ENCODE data around the gene HINFP. TPM values are rescaled to one million over a fixed set of nuclear protein-coding genes. Genes with fewer than 3 reads are reported as not detected.
"Not testable (repeated sequence)": the region's sequence is repeated elsewhere in the genome, so short reads cannot be mapped to it uniquely, and the experiment has no call there.

The HINFP gene
- total RNA-seq, 2 donors from 2014 or later, result 13.4 to 34.7 TPM

GRCh38 chr11:119100246-119100970, 21.0 kb upstream of the HINFP start:
- no peaks in the 10 kb centered on the region for H3K9me3 ChIP-seq
- ATAC-seq (ENCODE audit: insufficient number of reproducible peaks, low FRiP score, low read depth) (no peak), DNase-seq (ENCODE audit: low spot score) (no peak)
- peaks cover 19 to 32% of the 10 kb centered on the region in 2 donors for H3K4me1 ChIP-seq (ENCODE audit: control insufficient read depth in 1 of 2, low read depth in 2 of 2)
- H3K4me3 ChIP-seq, result peak overlapping the region; percentile 89
- H3K27ac ChIP-seq, result no peak overlapping the region
- TF ChIP-seq CTCF (IDR thresholded peaks at IDR 0.05), result no peak
- no peaks in the 10 kb centered on the region for H3K27me3 ChIP-seq (replicated peaks; ENCODE audit: insufficient read depth)
- peaks cover 18% of the 10 kb centered on the region for H3K36me3 ChIP-seq

GRCh38 chr11:119100994-119101758, 20.2 kb upstream of the HINFP start:
- no peak for TF ChIP-seq CTCF (IDR thresholded peaks at IDR 0.05)
- Histone ChIP-seq H3K4me1 (ENCODE audit: control insufficient read depth in 1 of 2, low read depth in 2 of 2) (peaks cover 18 to 31% of the 10 kb centered on the region in 2 donors), H3K4me3 (peak overlapping the region; percentile 89), H3K9me3 (no peaks in the 10 kb centered on the region), H3K27ac (peak overlapping the region; percentile 93 to 95), H3K36me3 (peaks cover 18% of the 10 kb centered on the region), H3K27me3 (replicated peaks; ENCODE audit: insufficient read depth) (no peaks in the 10 kb centered on the region)
- peak; percentile 4 for ATAC-seq (ENCODE audit: insufficient number of reproducible peaks, low FRiP score, low read depth)
- DNase-seq (ENCODE audit: low spot score), result no peak

- ATAC-seq (ENCODE audit: insufficient number of reproducible peaks, low FRiP score, low read depth) (peak; percentile 95), DNase-seq (ENCODE audit: low spot score) (peak; percentile 86)
Observed at GRCh38 chr11:119101759-119102423, 19.5 kb upstream of the HINFP start, which contains the start of gene DPAGT1. Gene DPAGT1, minus strand, starts transcription at chr11:119101853. Its CDS starts 198 bp downstream, at chr11:119101655.

GRCh38 chr11:119103161-119103664, 18.2 kb upstream of the HINFP start:
- not testable (repeated sequence) for H3K27me3 ChIP-seq (replicated peaks; ENCODE audit: insufficient read depth); DNase-seq (ENCODE audit: low spot score); H3K36me3 ChIP-seq; ATAC-seq (ENCODE audit: insufficient number of reproducible peaks, low FRiP score, low read depth); H3K9me3 ChIP-seq
- Histone ChIP-seq H3K4me3 (peak overlapping the region; percentile 89), H3K4me1 (ENCODE audit: control insufficient read depth in 1 of 2, low read depth in 2 of 2) (peaks cover 19 to 43% of the 10 kb centered on the region in 2 donors), H3K27ac (peak overlapping the region; percentile 93 to 95)

More at GRCh38 chr11:119101759-119102423, 19.5 kb upstream of the HINFP start, which contains the start of gene DPAGT1:
- TF ChIP-seq CTCF (IDR thresholded peaks at IDR 0.05), result no peak
- H3K27ac ChIP-seq, result peak within 1 kb of the TSS; percentile 93 to 95
- no peaks in the 10 kb centered on the region for H3K27me3 ChIP-seq (replicated peaks; ENCODE audit: insufficient read depth)
- no peaks in the 10 kb centered on the region for H3K9me3 ChIP-seq
- peaks cover 19 to 38% of the 10 kb centered on the region in 2 donors for H3K4me1 ChIP-seq (ENCODE audit: control insufficient read depth in 1 of 2, low read depth in 2 of 2)
- peaks cover 12% of the 10 kb centered on the region for H3K36me3 ChIP-seq
- peak within 1 kb of the TSS; percentile 89 for H3K4me3 ChIP-seq

- ATAC-seq (ENCODE audit: insufficient number of reproducible peaks, low FRiP score, low read depth) (no peak), DNase-seq (ENCODE audit: low spot score) (no peak)
- H3K36me3 ChIP-seq, result no peaks in the 10 kb centered on the region
- H3K27me3 ChIP-seq (replicated peaks; ENCODE audit: insufficient read depth), result no peaks in the 10 kb centered on the region
- peaks cover 19 to 49% of the 10 kb centered on the region in 2 donors for H3K4me1 ChIP-seq (ENCODE audit: control insufficient read depth in 1 of 2, low read depth in 2 of 2)
- no peaks in the 10 kb centered on the region for H3K9me3 ChIP-seq
- H3K27ac ChIP-seq, result no peak overlapping the region
- H3K4me3 ChIP-seq, result no peak overlapping the region
- no peak for TF ChIP-seq CTCF (IDR thresholded peaks at IDR 0.05)
Observed at GRCh38 chr11:119103793-119104192, 17.6 kb upstream of the HINFP start.

Data from thoracic aorta (tissue), 2 donors.